Hematopoietic multipotent progenitor cell (in vitro differentiated cells): ENCODE results near the gene ADTRP. TPM values are rescaled to one million over a fixed set of nuclear protein-coding genes. Genes with fewer than 3 reads are reported as not detected.

Experiments
- DNase-seq, 3 donors: peaks; one replicate each; pipeline ENCODE4 v3.0.0-alpha.2; 2011 to 2015; ENCODE audit warnings: low read depth in 2 of 3, low spot score in 2 of 3
- total RNA-seq: library from RNA; depleted of rRNA; stranded (reverse); fragments of >200 nt; gene quantifications from one replicate; pipeline ENCODE4 v1.2.3, GENCODE V29; 2012

ADTRP gene
- total RNA-seq, 1 donor, result not detected

DNA sequence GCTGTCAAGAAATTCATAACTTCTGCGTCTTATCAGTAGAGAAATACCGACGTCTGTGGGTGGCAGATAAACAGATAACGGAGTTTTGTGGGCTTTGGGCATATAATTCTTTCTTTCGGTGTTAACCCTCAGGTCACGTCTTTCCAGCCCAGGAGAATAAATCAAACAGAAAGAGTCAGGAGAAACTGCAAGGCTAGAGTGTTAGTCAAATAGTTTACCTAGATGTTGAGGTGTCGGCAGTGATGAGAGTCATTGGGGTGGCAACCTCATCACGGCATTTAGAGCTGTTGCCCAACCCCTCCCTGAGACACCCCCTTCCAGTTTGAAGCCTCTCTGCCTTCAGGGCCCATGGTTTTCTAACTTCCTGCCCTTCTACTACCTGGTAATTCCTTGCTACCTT is 49.5 kb downstream of the ADTRP start:
- DNase-seq, result peak in 2 of 3 donors; percentile 68 to 85

DNA sequence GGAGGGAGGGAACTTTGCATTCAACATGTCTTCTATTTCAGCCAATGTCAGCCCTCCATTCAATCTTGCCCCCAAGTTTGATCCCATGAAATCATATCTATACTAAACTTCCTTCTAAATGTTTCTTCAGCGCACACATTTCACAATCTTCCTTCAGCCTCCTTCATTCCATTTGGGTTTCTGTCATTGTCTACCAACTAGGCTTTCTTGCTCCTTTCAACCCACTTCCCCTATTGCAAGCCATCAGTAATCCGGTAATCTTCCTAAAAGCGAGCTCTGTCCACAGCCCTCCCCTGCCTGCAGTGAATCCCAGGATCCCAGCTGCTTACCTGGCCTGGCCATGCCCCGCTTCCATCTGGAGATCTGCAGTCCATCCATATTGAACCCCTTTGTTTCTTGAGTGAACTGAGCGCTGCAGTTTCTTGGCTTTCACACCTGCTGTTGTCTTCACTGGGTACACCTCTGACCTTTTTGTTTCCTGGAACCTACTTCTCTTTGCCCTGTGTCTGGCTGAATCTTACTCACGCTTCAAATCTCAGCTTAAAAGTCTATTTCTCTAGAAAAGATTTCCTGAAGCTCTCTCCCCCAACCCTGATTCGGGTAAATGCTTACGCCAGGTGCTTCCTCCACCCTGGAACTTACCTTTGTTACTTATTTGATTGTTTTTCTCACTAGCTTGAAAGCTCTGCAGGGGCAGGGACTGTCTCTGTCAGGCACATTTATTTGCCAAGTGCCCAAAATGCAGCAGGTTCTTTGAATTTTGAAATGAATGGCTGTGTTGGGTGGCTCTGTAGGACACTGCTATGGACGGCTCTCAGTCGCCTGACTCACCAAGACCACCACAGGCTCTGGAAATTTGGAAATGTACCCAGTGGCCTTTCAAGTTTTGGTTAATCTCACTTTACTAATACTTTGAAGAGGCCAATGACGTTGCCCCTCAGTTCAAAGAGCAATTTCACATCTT is 50.3 kb downstream of the ADTRP start:
- peak in 2 of 3 donors; percentile 5 to 52 for DNase-seq

GRCh38 chr6:11727346-11727997 is 51.1 kb downstream of the ADTRP start:
- no peak for DNase-seq

DNA sequence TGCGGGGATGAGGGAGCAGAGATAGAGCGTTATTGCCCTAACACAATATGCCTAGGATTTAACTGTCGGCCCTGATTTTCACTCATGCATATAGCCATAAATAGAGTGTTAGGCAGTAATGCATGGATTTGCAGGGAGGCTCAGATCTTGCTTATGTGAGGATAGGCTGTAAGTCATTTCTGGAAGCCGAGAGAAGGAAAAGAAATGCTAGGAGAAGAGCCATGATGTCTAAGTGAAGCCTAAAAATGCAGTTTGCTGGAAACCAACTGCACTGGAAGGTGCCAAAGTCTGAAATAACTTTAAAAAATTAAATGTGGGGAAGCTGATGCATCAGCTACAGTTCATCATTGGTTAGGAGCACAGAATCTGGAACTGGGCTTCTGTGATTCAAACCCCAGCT is 54.3 kb downstream of the ADTRP start:
- DNase-seq, result no peak

DNA sequence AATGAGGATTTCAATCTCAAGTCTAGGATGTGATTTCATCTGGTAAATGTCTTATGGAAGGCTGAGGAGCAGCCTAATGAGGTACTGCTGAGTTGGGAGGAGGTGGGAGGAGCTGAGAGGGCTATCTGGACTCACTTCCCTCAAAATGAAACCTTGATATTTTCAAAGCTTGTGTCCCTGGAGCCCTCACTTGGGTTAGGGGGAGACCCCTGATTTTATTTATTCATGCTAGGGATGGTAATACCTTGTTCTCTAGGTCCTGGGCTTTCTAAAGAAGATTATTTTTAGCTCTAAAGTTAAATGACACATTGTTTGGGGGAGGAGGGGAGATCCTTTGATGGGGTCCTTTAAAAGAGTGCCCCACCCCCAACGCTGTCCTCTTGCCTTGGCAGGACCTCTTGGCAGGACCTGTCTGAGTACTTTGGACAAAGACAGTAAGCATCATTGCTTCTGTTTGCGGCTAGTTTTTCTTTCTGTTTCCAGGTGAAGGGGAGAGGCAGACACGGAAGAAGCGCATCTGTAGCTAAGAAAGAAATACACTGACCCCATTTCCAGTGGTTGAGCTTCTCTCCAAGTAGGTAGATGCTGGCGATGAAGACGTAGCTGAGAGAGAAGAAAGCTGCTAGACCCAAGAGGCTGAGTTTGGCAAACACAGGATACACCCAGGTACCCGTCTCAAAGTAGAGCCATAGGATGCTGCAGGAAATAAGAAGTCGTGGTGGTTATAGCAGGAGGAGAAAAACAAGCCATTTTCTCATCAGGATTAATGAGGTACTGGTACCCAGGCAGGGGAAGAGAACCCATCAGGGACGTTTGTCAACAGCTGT is 55.6 kb downstream of the ADTRP start:
- DNase-seq, result no peak

GRCh38 chr6:11722220-11722619 is 56.4 kb downstream of the ADTRP start:
- DNase-seq, result no peak

DNA sequence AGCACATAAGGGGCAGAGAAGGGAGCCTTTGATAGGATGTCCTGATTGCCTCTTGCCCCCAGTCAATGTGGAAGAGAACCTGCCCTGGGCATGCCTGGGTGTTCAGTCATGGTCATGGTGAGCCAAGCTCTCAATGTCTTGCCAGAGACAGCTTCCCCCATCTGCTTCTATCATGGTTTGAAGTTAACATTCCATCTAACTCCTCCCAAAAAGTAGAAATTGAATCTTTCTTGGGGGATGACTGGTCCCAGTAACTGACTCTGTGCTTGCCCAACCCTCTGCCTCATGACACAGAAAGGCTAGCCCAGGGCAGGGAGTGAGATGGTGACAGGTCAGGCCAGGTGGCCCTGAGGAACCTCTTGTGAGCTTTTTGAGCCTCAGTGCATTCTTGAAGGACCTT is 60.1 kb downstream of the ADTRP start:
- DNase-seq, result no peak

GRCh38 chr6:11718031-11718430 is 60.6 kb downstream of the ADTRP start:
- DNase-seq, result no peak

- no peak for DNase-seq
Observed at GRCh38 chr6:11714798-11715285, 63.8 kb downstream of the ADTRP start.

DNA sequence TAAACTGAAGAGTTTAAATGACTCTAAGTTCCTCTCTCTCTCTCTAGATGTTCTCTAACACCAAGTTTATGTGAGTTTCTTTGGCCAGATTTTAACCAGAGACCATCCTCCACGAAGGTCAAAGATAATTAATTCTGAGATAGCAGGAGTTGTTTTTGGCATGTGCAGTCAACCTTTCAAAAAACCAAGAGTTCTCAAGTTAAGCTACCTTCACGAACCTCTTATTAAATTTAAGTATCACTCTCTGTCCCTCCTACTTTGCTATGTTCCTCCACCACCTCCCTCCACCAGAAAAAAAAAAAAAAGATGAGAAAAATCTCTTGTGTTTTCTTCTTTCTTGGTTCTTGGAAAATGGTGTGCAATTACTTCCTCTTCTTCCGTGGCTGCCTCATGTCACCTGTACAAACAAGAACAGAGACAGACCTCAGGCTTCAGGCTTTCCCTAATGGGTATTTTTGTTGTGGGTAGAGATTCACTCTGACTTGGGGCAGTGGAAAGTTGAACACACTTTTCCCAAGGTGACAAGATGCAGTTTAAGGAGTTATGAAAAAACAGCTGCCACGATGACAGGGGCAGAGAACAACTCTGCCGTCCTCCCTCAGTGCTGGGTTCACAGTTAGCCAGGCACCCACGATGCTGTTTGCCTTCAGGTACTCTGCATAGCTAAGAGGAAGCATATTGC is 64.3 kb downstream of the ADTRP start:
- DNase-seq, result no peak

GRCh38 chr6:11712760-11713159 is 65.8 kb downstream of the ADTRP start:
- no peak for DNase-seq

DNA sequence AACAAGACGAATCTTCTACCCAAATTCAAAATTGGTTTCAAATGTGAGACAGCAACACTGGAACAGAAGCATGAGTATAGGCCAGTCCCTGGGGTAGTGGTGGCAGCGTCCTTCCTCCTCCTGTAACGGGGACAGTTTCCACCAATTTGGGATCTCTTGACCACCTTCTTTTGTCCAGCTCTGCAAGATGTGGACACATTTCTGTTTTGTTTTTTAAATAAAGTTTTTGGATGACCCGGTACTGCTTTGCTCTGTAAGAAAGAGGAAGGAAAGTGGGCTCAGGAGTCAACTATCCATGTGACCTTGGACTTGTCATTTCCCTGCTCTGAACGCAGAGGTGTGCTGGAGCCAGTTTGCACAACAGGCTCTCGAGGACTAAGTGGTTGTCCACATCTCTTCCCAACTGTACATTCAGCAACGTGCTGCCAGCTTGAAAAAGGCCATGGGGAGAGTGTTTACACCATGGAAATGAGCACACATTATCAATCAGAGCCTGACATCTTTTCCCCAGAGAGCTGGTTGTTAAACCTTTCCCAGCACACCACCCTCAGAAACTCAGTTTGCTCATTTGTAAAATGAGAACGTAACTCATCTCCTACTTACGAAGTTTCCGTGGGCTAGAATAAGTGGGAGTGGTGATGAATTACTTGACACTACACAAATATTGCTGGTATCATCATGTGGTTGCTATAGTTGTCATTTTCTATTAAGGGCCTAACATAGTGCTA is 66.5 kb downstream of the ADTRP start:
- DNase-seq, result no peak

DNA sequence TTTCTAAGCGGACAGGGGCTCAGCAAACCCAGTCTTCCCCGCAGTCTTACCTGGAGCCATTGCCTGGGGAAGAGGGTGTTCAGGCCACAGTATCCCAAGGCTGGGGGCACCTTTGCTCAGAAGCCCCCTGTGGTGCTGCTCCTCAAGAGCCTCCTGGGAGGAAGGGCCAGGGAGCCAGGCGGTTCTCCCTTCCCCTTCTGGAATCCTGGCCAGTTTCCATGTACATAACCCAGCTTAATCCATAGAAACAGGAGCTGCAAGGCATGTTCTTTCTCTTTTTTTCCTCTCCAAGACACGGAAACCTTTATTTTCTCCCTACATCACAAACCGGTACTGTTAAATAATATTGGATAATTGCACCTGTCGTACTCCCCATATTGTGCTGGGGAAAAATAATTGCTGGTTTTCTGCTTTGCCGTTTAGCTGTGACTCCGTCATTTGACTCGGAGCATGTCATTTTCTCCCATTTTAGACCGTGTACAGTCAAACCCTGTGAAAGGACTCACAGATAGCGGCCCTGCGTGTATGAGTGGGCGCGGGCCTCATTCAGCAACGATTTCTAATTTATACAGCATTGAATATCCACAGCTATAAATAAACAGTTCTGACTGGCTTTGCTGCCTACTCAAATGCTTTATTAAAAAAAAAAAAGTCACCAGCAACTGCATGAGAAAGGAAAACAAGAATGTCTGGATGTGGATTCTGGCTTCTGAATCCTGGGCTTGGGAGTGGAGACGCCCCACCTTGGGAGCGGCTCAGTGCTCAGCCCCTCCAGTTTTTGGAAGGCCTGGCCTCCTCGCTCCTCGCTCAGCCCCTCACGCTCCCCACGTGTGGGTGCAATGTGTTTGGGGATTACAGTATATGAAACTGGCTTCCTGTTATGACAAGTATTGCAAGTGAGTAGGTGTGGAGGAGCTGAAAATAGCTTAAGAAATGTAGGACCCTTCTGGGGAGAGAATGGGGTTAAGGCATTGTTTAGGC is 67.3 kb downstream of the ADTRP start:
- DNase-seq, result no peak

GRCh38 chr6:11710311-11710761 is 68.3 kb downstream of the ADTRP start:
- DNase-seq, result no peak

- no peak for DNase-seq
Observed at GRCh38 chr6:11706171-11706570, 72.4 kb downstream of the ADTRP start.

DNA sequence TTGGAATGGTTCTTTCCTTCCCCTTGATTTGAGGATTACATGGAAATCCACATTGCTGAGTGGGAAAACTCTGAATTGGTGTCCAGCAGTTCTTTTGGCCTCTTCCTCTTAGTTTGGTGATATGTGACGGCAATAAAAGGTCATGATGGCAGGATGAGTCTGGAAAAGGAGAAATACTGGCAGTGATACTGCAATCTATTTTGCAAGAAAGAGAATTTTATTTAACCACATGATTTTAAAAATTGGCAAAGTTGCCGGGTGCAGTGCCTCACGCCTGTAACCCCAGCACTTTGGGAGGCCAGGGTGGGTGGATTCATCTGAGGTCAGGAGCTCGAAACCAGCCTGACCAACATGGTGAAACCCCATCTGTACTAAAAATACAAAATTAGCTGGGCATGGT is 73.1 kb downstream of the ADTRP start:
- no peak for DNase-seq

- DNase-seq, result no peak
Observed at GRCh38 chr6:11705069-11705468, 73.5 kb downstream of the ADTRP start.

DNA sequence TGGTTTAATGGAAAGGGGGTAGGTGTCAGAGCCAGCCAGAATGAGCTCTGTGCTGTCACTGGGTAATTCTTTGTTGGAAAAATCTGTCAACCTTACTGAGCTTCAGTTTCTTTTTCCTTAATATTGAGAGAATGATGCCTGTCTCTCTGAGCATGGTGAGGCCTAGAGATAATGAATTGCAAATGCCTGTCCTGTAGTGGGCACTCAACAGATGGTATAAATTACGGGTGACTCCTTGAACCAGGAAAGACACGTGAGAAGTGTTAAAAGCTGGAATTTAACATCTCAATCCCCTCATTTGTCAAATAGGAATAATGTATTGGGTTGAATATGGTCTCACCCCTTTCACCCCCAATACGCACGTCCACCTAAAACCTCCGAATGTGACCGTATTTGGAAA is 74.9 kb downstream of the ADTRP start:
- DNase-seq, result no peak
